ENCODE results near the gene ZNF443.
"Not testable (repeated sequence)": the region's sequence is repeated elsewhere in the genome, so short reads cannot be mapped to it uniquely, and the experiment has no call there.

Gene ZNF443

DNA sequence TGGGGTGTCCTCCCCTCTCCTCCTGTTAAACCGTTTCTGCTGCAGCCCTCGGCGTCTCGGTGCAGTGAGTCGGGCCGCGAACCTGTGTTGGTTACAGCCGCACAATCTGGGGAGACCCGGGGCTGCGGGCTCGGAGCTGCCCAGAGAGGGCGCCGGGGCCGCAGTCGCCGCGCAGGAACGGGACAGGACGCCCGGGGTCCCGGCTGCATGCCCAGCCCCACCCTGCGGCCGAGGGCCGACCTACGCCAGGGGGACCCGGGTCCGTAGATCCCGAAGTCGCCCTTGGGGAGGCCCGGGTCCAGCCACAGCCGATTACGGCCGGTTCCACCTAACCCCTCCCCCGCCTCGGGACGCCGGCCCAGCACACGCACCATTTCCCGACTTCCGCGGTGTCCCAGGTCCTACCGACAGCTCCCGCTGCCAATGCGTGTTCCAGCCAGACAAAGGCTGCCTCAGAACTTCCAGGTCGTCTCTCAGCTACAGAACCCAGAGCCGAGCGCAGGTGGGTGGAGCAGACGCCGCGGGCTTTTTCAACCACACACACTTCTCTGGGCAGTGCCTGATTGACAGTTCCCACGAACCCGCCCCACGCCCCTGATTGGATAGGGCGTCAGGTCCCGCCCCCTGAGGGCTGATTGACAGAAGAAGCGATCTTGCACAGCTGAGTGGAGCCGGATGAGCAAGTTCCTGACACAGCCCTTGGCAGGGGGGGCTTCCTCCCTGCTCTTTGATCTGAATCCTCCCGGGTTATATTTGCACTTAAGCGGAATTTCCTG, at the start of gene ZNF443:
Gene ZNF443 (minus strand): TSS at position 481 of the 776 bp plus-strand sequence. CDS start 107 bp downstream, at position 374.
- peak; percentile 98 for DNase-seq (ENCODE audit: low spot score)

DNA sequence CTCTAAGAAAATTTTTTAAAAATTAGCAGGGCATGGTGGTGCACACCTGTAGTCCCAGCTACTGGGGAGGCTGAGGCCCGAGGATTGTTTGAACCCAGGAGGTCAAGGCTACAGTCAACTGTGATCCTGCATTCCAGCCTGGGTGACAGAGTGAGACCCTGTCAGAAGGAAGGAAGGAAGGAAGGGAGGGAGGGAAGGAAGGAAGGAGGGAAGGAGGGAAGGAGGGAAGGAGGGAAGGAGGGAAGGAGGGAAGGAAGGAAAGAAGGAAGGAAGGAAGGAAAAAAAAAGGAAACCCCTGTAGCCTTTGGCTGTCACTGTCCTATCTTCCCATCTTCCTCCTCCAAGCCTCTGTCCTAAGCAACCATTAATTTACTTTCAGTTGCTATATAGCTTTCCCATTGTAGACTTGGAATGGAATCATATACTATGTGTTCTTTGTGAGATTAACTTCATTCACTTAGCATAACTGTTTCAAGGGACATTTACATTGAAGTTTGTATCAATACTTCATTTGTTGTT, 45.5 kb upstream of the ZNF443 start:
- not testable (repeated sequence) for DNase-seq (ENCODE audit: low spot score)

DNA sequence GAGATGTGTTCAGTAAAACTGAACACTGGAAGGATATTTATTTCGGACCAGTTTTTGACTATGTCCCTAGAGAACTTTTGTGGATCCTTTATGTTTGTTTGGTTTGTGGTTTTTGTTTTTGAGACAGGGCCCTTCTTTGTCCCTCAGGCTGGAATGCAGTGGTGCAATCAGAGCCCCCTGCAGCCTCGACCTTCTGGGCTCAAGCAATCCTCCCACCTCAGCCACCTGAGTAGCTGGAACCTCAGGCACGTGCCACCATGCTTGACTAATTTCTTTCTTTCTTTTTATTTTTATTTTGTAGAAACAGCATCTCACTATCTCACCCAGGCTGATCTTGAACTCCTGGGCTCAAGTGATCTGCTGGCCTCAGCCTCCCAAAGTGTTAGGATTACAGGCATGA, 44.8 kb upstream of the ZNF443 start:
- no peak for DNase-seq (ENCODE audit: low spot score)

DNA sequence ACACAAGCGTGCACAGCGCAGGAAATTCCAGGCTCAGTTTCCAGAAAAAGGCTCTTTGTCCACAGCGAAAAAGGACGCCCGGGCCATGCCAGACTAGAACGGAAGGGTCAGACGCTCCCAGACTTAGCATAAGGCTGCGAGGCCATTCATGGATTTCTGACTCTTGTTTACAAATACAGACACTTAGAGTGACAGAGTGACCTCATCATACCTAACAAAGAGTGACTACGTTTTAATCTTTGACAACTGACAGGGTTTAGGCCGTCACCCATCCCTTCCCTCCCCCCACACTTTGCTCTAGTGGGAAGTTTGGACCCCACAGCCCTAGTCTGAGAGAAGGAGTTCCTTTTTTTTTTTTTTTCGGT, 44.2 kb upstream of the ZNF443 start:
- DNase-seq (ENCODE audit: low spot score) = peak; percentile 28

DNA sequence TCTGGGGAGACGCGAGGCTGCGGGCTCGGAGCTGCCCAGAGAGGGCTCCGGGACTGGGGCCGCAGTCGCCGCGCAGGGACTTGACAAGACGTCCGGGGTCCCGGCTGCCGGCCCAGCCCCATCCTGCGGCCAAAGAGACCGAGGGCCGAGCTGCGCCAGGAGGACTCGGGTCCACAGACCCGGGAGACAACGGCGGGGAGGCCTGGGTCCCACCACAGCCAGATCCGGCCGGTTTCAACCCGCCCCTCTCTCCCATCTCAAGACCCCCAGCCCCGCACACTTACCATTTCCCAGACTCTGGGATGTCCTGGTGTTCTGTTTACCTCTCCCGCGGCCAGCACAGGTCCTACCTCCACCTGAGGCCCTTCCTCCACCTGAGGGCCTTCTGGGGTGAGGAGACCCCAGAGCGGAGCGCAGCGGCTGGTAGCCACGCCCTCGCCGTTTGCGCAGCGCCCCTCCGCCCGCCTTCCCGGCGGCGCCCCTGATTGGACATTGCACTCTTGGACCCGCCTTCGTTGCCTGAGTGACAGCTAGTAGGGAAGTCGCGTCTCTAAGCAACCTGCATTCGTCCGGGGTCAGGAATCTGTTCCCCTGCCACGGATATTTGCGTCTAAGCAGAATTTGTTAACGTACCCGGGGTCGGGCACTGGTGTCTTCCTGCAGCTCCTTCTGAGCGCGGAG, 43.7 kb upstream of the ZNF443 start, which contains the start of gene ZNF709:
Gene ZNF709 (minus strand): TSS at position 446 of the 681 bp plus-strand sequence. CDS start 159 bp downstream, at position 287.
- DNase-seq (ENCODE audit: low spot score) = peak; percentile 84

DNA sequence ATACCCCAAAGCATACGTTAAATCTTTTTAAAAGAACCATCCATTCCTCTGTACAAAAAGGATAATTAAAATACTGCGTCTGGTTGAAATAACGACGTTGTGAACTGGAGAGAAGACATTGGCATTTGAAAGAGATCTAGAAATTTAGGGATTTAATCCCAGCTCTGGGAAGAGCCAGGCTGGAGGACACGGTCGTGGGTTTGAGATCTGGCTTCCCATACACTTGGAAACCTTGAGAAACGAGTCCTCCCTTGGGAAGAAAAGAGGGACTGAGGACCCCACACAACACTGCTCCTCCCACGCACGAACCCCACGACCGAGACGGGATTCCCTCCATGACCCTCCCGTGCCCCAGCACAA, 43.2 kb upstream of the ZNF443 start:
- no peak for DNase-seq (ENCODE audit: low spot score)

DNA sequence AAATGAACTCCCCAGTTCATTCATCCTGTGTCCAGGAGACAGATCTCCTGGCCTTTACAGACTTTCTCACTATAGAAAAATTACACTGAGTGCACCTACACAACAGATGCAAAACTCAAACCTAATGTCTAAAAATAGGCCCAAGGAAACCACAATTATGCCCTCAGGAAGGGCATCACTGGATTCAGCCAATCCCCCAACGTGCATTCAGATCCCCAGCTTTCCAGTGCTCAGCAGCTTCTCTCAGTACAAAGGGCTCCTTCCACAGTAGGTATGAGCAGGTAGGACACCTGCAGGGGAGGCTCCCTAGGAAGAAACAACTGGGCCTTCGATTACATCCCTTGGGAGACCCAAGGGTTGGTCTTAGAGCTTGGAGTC, 41.7 kb upstream of the ZNF443 start:
- DNase-seq (ENCODE audit: low spot score) = peak; percentile 26

DNA sequence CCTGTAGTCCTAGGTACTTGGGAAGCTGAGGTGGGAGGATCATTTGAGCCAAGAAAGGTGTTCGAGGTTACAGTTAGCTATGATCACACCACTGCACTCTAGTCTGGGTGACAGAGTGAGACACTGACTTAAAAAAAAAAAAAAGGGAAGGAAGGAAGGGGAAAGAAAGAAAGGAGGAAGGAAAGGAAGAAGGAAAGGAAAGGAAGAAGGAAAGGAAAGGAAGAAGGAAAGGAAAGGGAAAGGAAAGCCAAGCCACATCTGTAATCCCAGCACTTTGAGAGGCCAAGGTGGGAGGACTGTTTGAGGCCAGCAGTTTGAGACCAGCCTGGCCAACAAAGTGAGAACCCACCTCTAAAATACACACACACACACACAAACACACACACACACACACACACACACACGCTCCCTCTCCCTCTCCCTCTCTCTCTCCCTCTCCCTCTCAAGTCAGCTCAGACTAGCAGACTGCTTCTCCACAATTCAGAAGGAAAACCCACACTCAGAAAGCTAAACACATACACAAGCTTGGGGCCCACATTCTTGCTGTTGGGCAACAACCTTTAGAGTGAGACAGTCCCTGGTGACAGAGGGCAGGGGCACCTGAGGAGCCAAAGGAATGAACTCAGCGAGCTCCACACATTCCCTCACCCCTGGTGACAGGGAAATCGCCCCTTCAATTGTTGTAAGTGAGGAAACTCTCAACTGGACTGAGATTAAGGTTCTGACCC, 41.1 kb upstream of the ZNF443 start:
- no peak for DNase-seq (ENCODE audit: low spot score)

DNA sequence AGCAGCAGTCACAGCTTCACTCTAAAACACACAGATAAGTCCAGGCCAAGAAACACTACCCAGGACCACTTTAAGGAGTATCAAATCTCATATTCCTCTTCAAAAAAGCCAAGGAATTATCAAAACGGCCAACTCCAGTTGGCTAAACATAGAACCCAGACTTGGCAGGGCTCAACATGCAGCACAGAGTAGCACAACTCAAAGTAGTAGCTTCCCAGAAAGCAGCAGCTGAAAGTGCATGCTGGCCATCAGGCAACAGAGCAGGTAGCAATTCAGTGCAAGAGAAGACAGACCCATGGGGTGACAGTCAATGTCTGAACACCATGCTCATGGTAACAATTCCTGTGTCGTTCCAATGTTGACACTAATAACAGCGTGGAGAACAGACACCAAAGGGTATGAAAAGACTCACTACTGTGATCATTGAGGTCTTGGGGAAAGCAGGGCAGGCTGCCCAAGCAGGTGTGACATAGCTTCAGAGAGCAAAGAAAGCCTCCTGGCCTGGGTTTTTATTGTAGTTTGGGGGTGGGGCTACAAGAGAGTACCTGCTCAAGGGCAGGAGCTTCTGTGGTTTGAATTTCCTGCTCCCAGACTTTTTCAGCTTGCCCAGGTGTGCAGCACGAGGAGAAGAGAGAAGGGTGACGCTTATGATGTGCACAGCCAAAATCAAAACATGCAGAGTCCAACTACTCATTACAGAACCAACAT, 37.6 kb upstream of the ZNF443 start:
- no peak for DNase-seq (ENCODE audit: low spot score)

DNA sequence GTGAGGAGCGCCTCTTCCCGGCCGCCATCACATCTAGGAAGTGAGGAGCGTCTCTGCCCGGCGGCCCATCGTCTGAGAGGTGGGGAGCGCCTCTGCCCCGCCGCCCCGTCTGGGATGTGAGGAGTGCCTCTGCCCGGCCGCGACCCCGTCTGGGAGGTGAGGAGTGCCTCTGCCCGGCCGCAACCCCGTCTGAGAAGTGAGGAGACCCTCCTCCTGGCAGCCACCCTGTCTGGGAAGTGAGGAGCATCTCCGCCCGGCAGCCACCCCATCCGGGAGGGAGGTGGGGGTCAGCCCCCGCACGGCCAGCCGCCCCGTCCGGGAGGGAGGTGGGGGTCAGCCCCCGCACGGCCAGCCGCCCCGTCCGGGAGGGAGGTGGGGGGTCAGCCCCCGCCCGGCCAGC, 26.8 kb upstream of the ZNF443 start:
- DNase-seq (ENCODE audit: low spot score) = not testable (repeated sequence)

DNA sequence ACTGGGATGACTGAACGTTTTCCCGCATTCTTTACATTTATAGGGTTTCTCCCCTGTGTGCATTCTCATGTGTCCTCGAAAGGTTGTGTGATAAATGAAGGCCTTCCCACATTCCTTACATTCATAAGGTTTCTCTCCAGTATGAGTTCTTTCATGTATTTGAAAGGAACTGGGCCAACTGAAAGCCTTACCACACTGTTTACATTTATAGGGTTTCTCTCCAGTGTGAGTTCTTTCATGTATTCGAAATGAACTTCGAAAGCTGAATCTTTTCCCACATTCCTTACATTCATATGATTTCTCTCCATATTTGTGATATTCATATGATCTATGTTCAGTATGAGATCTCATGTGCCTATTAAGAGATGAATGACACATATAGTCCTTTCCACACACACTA, 24.4 kb upstream of the ZNF443 start:
- no peak for DNase-seq (ENCODE audit: low spot score)

DNA sequence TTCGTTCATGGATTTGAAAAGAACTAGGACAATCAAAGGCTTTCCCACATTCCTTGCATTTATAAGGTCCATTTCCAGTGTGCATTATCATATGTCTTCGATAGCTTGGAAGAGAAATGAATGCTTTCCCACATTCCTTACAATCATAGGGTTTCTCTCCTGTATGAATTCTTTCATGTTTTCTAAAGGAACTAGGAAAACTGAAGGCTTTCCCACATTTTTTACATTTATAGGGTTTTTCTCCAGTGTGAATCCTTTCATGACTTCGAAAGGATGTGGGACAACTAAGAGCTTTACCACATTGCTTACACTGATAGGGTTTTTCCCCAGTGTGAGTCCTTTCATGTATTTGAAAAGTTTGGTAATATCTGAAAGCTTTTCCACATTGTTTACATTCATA, 23.9 kb upstream of the ZNF443 start:
- DNase-seq (ENCODE audit: low spot score) = no peak

DNA sequence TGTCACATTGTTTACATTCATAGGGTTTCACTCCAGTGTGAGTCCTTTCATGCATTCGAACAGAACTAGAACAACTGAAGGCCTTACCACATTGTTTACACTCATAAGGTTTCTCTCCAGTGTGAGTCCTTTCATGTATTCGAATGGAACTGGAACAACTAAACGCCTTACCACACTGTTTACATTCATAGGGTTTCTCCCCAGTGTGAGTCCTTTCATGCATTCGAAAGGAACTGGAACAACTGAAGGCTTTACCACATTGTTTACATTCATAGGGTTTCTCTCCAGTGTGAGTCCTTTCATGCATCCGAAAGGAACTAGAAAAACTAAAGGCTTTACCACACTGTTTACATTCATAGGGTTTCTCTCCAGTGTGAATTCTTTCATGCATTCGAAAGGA, 23.3 kb upstream of the ZNF443 start:
- DNase-seq (ENCODE audit: low spot score) = not testable (repeated sequence)

DNA sequence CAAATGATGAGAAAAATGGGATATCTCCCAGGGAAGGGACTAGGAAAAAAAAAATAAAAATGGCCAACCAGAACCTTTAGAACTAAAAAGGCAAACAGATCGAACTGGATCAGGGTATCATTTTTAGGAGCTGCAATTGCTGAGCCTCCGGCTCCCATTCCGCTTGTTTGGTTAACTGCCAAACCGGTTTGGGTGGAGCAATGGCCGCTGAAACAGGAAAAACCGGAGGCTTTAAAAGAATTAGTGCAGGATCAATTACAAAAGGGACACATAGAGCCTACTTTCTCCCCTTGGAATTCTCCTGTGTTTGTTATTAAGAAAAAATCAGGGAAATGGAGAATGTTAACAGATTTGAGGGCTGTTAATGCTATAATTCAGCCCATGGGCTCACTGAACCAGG, 12.7 kb upstream of the ZNF443 start:
- DNase-seq (ENCODE audit: low spot score) = no peak

DNA sequence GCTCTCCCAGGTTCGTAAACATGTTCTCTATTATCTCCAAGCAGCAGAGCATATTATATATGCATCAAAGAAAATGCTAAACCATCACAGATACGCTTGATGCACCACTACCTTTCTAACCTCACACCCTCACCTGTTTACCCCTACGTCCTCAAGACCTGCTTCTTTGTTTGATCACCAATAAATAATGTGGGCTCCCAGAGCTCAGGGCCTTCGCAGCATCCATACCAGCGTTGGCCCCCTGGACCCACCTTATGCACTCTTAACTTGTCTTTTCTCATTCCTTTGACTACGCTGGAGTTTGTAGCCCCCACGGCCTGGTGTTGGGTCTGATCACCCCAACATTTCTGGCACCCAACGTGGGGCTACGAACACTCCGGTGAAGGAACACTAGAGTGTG, 10.0 kb upstream of the ZNF443 start:
- DNase-seq (ENCODE audit: low spot score) = no peak

DNA sequence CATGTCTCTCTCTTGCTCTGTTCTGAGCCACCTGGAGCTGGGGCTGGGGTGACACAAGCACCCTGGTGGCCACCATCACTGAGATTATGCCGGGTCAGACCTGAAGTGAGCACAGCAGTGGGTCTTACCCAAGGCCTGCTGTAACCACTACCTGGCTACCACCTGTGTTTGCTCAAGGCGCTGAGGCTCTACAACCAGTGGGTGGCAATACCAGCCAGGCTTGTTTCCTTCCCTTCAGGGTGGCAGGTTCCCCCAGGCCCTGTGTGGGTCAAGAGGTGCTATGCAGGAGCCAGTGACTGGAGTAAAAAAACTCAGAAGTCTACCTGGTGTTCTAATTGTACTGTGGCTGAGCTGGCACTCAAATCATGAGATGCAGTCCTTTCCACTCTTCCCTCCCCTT, 8.0 kb upstream of the ZNF443 start:
- no peak for DNase-seq (ENCODE audit: low spot score)

DNA sequence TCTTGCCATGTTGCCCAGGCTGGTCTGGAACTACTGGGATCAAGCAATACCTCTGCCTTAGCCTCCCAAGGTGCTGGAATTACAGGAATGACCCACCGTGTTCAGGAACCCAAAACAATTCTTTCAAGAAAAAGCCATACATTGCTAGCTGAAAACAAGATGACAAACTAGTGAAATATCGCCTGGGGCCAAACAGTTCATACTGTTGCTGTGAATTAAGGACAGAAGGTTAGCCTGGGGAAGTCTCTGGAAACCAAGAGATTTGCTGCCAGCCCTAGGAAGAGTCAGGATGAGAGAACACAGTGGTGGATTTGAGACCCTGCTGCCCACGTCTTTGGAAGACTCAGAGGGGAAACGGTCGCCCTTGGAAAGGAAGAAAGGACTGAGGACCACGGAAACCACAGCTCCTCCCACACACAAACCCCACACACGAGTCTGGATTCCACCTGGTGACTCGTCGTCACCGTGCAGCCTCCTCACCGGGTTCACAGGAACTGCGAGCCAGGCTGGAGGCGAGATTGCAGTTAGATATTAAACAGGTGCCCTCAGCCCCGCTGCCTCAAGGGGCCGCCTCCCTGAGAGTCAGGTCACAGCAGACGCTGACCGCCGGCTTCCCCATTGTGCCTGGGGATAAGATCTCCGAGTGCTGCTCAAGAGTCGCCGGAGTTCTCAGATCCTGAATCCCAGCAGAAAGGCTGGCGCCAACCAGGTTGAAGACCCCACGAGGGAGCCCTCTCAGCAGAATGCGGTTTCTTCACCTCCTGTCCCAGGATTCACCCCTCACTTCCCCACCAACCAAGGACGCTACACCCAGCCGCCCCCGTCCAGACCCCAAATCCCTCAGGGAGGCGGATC, 908 bp downstream of the ZNF443 start:
- DNase-seq (ENCODE audit: low spot score) = peak; percentile 31

DNA sequence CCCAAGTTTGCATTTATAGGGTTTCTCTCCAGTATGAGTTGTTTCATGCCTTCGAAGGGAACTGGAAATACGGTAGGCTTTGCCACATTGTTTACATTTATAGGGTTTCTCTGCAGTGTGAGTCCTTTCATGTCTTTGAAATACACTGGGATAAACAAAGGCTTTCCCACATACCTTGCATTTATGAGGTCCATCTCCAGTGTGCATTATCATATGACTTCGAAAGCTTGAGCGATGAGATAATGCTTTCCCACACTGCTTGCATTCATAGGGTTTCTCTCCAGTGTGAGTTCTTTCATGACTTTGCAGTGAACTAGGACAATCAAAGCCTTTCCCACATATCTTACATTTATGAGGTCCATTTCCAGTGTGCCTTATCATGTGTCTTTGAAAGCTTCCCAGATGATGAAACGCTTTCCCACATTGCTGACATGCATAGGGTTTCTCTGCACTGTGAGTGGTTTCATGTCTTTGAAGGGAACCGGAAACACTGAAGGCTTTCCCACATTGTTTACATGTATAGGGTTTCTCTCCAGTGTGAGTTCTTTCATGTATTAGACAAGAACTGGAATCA, 10.0 kb downstream of the ZNF443 start:
- DNase-seq (ENCODE audit: low spot score) = not testable (repeated sequence)

DNA sequence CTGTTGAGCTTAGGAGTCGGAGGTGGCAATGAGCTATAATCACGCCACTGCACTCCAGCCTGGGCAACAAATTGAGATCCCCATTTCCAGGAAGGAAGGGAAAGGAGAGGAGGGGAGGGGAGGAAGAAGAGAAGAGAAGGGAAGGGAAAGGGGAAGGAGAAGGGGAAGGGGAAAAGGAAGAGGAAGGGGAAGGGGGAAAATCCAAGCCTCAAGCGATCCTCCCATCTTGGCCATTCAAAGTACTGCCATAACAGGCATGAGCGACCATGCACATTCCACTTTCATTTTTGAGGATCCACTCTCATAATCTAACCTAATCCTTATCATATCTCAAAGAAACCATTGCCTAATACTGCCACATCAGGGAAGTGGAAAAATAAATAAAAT, 14.9 kb downstream of the ZNF443 start:
- no peak for DNase-seq (ENCODE audit: low spot score)

DNA sequence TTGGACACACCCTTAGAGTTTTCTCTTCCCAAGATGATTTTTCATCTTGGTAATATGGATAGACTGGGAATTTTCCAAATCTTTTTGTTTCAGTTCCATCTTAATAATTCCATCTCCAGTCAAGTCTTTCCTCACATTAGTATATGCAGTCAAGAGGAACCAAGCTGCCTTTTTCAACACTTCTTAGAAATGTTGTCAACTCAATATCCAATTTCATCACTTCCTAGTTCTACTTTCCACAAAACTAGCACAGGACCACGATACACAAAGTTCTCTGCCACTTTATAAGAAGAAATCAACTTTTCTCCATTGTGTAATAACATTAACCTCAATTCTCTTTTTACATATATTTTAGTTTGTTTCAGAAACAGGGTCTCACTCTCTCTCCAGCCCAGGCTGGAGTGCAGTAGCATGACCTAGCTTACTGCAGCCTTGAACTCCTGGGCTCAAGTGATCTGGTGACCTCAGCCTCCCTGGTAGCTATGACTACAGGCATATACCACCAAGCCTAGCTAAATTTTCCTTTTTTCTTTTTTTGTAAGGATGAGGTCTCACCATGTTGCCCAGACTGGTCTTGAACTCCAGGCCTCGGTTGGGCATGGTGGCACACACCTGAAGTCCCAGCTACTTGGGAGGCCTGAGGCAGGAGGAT, 15.5 kb downstream of the ZNF443 start:
- DNase-seq (ENCODE audit: low spot score) = no peak

Measured in SW480 (cell line).